ENCODE measurements around the gene CCDC85C. TPM values are rescaled to one million over a fixed set of nuclear protein-coding genes. Genes with fewer than 3 reads are reported as not detected.
A peak's percentile ranks its signal among the peaks of the same experiment; 100 is the strongest.

The CCDC85C gene
- total RNA-seq, 6 donors from 2014 or later = 5.2 to 31.0 (median 20.4) TPM

- WGBS, 2 donors = 89 to 90% methylated on average over 5 to 13 of the region's 16 CpGs
- DNase-seq (peak in 1 of 2 donors; percentile 62), ATAC-seq (ENCODE audit: low FRiP score in 2 of 2) (no peak)
- Histone ChIP-seq H3K4me3 (no peak overlapping the region), H3K9me3 (no peaks in the 10 kb centered on the region), H3K4me1 (peaks cover 29 to 43% (median 31%) of the 10 kb centered on the region in 4 donors), H3K27me3 (no peaks in the 10 kb centered on the region), H3K27ac (peak overlapping the region in 1 of 4 donors; percentile 80), H3K36me3 (no peaks in the 10 kb centered on the region)
- TF ChIP-seq EP300 (IDR thresholded peaks at IDR 0.05) (no peak), POLR2A (IDR thresholded peaks at IDR 0.05) (no peak), POLR2AphosphoS5 (IDR thresholded peaks at IDR 0.05) (no peak), CTCF (IDR thresholded peaks at IDR 0.05) (no peak)
Measured at GRCh38 chr14:99581374-99581773, 22.6 kb downstream of the CCDC85C start.

GRCh38 chr14:99579903-99580571 lies 24.0 kb downstream of the CCDC85C start:
- peaks cover 42 to 53% (median 43%) of the 10 kb centered on the region in 4 donors for H3K4me1 ChIP-seq
- TF ChIP-seq POLR2AphosphoS5 (IDR thresholded peaks at IDR 0.05) (peak in 1 of 2 donors; percentile 35), EP300 (IDR thresholded peaks at IDR 0.05) (peak in 2 of 4 donors; percentile 31 to 64), CTCF (IDR thresholded peaks at IDR 0.05) (no peak), POLR2A (IDR thresholded peaks at IDR 0.05) (no peak)
- no peaks in the 10 kb centered on the region for H3K9me3 ChIP-seq
- peak; percentile 42 to 76 for ATAC-seq (ENCODE audit: low FRiP score in 2 of 2)
- no peaks in the 10 kb centered on the region for H3K36me3 ChIP-seq
- no peaks in the 10 kb centered on the region for H3K27me3 ChIP-seq
- peak overlapping the region in 2 of 4 donors; percentile 9 to 21 for H3K4me3 ChIP-seq
- peak overlapping the region; percentile 51 to 82 (median 80) for H3K27ac ChIP-seq
- 39 to 63% methylated on average over 5 to 14 of the region's 14 CpGs for WGBS, 2 donors
- DNase-seq = peak; percentile 79 to 86

- TF ChIP-seq EP300 (IDR thresholded peaks at IDR 0.05) (peak in 2 of 4 donors; percentile 63 to 81), CTCF (IDR thresholded peaks at IDR 0.05) (no peak), POLR2AphosphoS5 (IDR thresholded peaks at IDR 0.05) (peak in 1 of 2 donors; percentile 53)
- Histone ChIP-seq H3K4me3 (peak overlapping the region in 2 of 4 donors; percentile 9 to 21), H3K4me1 (peaks cover 50 to 60% (median 51%) of the 10 kb centered on the region in 4 donors)
Measured at GRCh38 chr14:99579120-99579836, 24.7 kb downstream of the CCDC85C start.

GRCh38 chr14:99578541-99579101 lies 25.4 kb downstream of the CCDC85C start:
- Histone ChIP-seq H3K9me3 (no peaks in the 10 kb centered on the region), H3K27ac (peak overlapping the region; percentile 51 to 82 (median 80)), H3K4me3 (no peak overlapping the region), H3K36me3 (no peaks in the 10 kb centered on the region), H3K27me3 (no peaks in the 10 kb centered on the region), H3K4me1 (peaks cover 56 to 67% (median 57%) of the 10 kb centered on the region in 4 donors)
- 41 to 74% methylated on average over 8 to 12 of the region's 12 CpGs for WGBS, 2 donors
- no peak for ATAC-seq (ENCODE audit: low FRiP score in 2 of 2)
- DNase-seq = no peak
- TF ChIP-seq POLR2AphosphoS5 (IDR thresholded peaks at IDR 0.05) = no peak
- no peak for TF ChIP-seq POLR2A (IDR thresholded peaks at IDR 0.05)
- TF ChIP-seq EP300 (IDR thresholded peaks at IDR 0.05) = no peak

More at GRCh38 chr14:99579120-99579836, 24.7 kb downstream of the CCDC85C start:
- no peaks in the 10 kb centered on the region for H3K9me3 ChIP-seq
- H3K27me3 ChIP-seq = no peaks in the 10 kb centered on the region
- H3K27ac ChIP-seq = peak overlapping the region; percentile 51 to 82 (median 80)
- WGBS, 2 donors = 65 to 83% methylated on average over 9 to 10 of the region's 11 CpGs
- no peaks in the 10 kb centered on the region for H3K36me3 ChIP-seq
- peak; percentile 60 to 90 for DNase-seq
- ATAC-seq (ENCODE audit: low FRiP score in 2 of 2) = peak; percentile 45 to 79
